Measurements from ENCODE around the gene B3GNT5.

Gene B3GNT5

DNA sequence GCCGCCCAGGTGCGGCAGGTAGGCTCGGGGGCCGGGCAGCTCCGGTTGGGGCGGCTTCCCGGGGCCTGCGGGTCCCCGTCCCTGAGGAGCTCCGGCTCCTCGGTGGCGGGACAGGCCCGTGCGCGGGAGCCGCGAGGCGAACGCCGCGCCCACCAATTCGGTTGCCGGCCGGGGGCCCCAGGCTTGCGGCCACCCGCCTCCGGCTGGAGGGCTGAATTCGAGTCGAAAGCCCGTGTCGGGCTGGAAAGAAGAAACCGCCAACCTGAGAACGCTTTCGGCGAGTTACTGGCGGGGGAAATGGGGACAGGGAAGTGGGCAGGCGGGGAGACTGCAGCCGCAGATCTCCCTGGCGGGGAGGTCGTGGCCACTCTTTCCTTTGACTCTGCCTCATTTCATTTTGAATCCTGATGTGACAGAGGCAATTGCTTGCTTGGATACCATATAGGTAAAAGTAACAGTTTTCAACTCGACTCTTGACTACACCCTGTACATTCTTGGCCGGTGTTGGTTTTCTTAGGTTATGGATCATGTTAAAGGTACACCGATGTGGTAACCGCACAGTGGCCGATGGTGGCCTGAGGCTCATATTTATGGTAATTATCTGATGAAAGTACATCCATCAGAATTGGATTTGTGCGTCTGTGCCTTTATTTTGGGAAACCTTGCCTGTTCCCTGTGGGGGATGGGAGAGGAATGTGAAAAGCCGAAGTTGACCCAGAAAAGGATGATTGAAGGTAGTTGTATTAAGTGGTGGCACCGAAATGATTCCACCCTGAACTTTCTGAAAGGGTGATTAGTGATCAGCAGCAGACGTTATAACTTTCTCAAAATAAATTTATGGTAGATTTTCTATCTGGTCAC lies 1.7 kb downstream of the B3GNT5 start (continued):
- TF ChIP-seq BCL11B (tag by site-specific recombination; IDR thresholded peaks at IDR 0.05; ENCODE audit: low read depth): no peak
- peak; percentile 38 for TF ChIP-seq ZBTB26 (tag by site-specific recombination; optimal IDR thresholded peaks at IDR 0.05)
- TF ChIP-seq RBAK (tag by site-specific recombination; IDR thresholded peaks at IDR 0.05): no peak
- TF ChIP-seq, protein P1, sequence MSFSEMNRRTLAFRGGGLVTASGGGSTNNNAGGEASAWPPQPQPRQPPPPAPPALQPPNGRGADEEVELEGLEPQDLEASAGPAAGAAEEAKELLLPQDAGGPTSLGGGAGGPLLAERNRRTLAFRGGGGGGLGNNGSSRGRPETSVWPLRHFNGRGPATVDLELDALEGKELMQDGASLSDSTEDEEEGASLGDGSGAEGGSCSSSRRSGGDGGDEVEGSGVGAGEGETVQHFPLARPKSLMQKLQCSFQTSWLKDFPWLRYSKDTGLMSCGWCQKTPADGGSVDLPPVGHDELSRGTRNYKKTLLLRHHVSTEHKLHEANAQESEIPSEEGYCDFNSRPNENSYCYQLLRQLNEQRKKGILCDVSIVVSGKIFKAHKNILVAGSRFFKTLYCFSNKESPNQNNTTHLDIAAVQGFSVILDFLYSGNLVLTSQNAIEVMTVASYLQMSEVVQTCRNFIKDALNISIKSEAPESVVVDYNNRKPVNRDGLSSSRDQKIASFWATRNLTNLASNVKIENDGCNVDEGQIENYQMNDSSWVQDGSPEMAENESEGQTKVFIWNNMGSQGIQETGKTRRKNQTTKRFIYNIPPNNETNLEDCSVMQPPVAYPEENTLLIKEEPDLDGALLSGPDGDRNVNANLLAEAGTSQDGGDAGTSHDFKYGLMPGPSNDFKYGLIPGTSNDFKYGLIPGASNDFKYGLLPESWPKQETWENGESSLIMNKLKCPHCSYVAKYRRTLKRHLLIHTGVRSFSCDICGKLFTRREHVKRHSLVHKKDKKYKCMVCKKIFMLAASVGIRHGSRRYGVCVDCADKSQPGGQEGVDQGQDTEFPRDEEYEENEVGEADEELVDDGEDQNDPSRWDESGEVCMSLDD (tag by site-specific recombination; IDR thresholded peaks at IDR 0.05): no peak
- peak; percentile 30; the same call in 1 of the 2 replicates for TF ChIP-seq GLIS2 (tag by site-specific recombination; IDR thresholded peaks at IDR 0.05)
- TF ChIP-seq ZNF433 (tag by site-specific recombination; IDR thresholded peaks at IDR 0.05; ENCODE audit: low read depth): no peak
- no peak for TF ChIP-seq ZNF660 (tag by site-specific recombination; IDR thresholded peaks at IDR 0.05)
- TF ChIP-seq BCL11A (tag by site-specific recombination; IDR thresholded peaks at IDR 0.05; ENCODE audit: low read depth): no peak
- TF ChIP-seq ZNF701 (tag by site-specific recombination; IDR thresholded peaks at IDR 0.05): no peak
- TF ChIP-seq ZNF670 (tag by site-specific recombination; IDR thresholded peaks at IDR 0.05; ENCODE audit: low read depth): no peak
- TF ChIP-seq, protein P2, sequence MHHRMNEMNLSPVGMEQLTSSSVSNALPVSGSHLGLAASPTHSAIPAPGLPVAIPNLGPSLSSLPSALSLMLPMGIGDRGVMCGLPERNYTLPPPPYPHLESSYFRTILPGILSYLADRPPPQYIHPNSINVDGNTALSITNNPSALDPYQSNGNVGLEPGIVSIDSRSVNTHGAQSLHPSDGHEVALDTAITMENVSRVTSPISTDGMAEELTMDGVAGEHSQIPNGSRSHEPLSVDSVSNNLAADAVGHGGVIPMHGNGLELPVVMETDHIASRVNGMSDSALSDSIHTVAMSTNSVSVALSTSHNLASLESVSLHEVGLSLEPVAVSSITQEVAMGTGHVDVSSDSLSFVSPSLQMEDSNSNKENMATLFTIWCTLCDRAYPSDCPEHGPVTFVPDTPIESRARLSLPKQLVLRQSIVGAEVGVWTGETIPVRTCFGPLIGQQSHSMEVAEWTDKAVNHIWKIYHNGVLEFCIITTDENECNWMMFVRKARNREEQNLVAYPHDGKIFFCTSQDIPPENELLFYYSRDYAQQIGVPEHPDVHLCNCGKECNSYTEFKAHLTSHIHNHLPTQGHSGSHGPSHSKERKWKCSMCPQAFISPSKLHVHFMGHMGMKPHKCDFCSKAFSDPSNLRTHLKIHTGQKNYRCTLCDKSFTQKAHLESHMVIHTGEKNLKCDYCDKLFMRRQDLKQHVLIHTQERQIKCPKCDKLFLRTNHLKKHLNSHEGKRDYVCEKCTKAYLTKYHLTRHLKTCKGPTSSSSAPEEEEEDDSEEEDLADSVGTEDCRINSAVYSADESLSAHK (tag by site-specific recombination; IDR thresholded peaks at IDR 0.05): peak; percentile 34; the same call in 1 of the 2 replicates
- TF ChIP-seq ZNF140 (tag by site-specific recombination; IDR thresholded peaks at IDR 0.05): no peak
- TF ChIP-seq, protein P3, sequence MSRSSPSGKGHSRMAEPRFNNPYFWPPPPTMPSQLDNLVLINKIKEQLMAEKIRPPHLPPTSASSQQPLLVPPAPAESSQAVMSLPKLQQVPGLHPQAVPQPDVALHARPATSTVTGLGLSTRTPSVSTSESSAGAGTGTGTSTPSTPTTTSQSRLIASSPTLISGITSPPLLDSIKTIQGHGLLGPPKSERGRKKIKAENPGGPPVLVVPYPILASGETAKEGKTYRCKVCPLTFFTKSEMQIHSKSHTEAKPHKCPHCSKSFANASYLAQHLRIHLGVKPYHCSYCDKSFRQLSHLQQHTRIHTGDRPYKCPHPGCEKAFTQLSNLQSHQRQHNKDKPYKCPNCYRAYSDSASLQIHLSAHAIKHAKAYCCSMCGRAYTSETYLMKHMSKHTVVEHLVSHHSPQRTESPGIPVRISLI (tag by site-specific recombination; IDR thresholded peaks at IDR 0.05): no peak
- peak; percentile 36; the same call in 1 of the 2 replicates for TF ChIP-seq ZBTB8A (tag by site-specific recombination; IDR thresholded peaks at IDR 0.05)
- TF ChIP-seq ZBTB7A (tag by site-specific recombination; IDR thresholded peaks at IDR 0.05; ENCODE audit: low read depth): no peak

DNA sequence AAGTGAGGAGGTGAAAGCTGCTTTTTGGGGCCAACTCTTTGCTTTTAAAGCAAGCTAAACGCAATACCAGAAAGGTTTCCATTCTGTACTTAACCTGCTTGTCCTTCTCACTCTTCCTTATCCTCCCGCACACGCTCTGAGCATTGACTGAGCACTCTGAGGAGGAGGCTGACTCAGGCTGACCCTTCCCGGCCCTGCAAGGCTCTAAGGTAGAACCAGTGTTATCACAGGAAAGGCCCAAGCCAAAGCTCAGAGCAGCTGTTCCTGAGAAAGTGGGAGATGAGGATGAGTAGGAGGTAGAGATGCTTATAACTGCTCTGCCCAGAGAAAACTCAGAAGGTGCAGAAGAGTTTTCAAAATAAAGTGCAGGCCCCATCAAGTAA lies 2.3 kb downstream of the B3GNT5 start:
- Histone ChIP-seq H3K27ac (ENCODE audit: extremely low read depth, low read depth, low read length) (no peak overlapping the region), H3K9me3 (ENCODE audit: control insufficient read depth, insufficient read depth, low read depth, low read length) (no peaks in the 10 kb centered on the region), H3K4me1 (ENCODE audit: control insufficient read depth, insufficient read depth, low read length) (no peaks in the 10 kb centered on the region), H3K4me3 (ENCODE audit: low read depth, low read length) (peak overlapping the region; percentile 90), H3K36me3 (ENCODE audit: control insufficient read depth in 2 of 2, insufficient read depth in 1 of 2, low read length in 2 of 2) (no peaks in the 10 kb centered on the region)
- ChIA-PET POLR2A (no interaction called here), CTCF (interaction anchor here (1.0 to 2.0 kb wide), 2 partner anchors 61 to 71 kb away, joined by 4 to 7 read pairs; no protein-coding TSS in a partner anchor)
- TF ChIP-seq ZFHX2 (tag by site-specific recombination; conservative IDR thresholded peaks at IDR 0.05) (peak; percentile 48), ZNF366 (tag by site-specific recombination; conservative IDR thresholded peaks at IDR 0.05) (peak; percentile 41; the same call in 1 of the 2 replicates), ZNF133 (tag by site-specific recombination; IDR thresholded peaks at IDR 0.05) (no peak), ZNF10 (tag by site-specific recombination; IDR thresholded peaks at IDR 0.05) (no peak), ZNF629 (tag by site-specific recombination; IDR thresholded peaks at IDR 0.05) (no peak), GLI4 (tag by site-specific recombination; IDR thresholded peaks at IDR 0.05) (no peak), ZBTB8A (tag by site-specific recombination; IDR thresholded peaks at IDR 0.05) (no peak), ZBTB17 (tag by site-specific recombination; IDR thresholded peaks at IDR 0.05) (peak; percentile 45), ZNF146 (tag by site-specific recombination; IDR thresholded peaks at IDR 0.05) (no peak), ZNF792 (tag by site-specific recombination; IDR thresholded peaks at IDR 0.05) (no peak), EGR2 (tag by site-specific recombination; IDR thresholded peaks at IDR 0.05; ENCODE audit: low read depth) (peak; percentile 61), PRDM1 (tag by site-specific recombination; IDR thresholded peaks at IDR 0.05) (0 out of 2 replicates have a peak, but pooled peaks have one; percentile 6)
- TF ChIP-seq, protein P4, sequence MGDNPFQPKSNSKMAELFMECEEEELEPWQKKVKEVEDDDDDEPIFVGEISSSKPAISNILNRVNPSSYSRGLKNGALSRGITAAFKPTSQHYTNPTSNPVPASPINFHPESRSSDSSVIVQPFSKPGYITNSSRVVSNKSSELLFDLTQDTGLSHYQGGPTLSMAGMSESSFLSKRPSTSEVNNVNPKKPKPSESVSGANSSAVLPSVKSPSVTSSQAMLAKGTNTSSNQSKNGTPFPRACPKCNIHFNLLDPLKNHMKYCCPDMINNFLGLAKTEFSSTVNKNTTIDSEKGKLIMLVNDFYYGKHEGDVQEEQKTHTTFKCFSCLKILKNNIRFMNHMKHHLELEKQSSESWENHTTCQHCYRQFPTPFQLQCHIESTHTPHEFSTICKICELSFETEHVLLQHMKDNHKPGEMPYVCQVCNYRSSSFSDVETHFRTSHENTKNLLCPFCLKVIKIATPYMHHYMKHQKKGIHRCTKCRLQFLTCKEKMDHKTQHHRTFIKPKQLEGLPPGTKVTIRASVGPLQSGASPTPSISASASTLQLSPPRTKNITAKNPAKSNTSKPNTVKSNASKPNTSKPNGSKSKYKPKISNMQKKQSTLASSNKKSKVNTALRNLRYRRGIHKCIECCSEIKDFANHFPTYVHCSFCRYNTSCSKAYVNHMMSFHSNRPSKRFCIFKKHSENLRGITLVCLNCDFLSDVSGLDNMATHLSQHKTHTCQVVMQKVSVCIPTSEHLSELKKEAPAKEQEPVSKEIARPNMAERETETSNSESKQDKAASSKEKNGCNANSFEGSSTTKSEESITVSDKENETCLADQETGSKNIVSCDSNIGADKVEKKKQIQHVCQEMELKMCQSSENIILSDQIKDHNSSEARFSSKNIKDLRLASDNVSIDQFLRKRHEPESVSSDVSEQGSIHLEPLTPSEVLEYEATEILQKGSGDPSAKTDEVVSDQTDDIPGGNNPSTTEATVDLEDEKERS (tag by site-specific recombination; IDR thresholded peaks at IDR 0.05): no peak

All from HEK293 (cell line).